HG03103 (cell line): ENCODE data around the gene BRCC3.

Experiments used
- ATAC-seq: cut with Tn5 transposase; IDR thresholded peaks from one replicate; pipeline ENCODE4 v1.9.1; 2021; ENCODE audit warnings: low read depth; ENCODE audit not compliant: unreplicated experiment

BRCC3 gene

GRCh38 chrX:155070975-155071693 is at the start of gene BRCC3, which contains the start of the genes CMC4 and MTCP1:
Gene BRCC3 (plus strand): TSS chrX:155071508. CDS start chrX:155071528, 20 bp downstream.
Gene CMC4 (minus strand): TSS chrX:155071136. CDS start chrX:155064023, 7,113 bp downstream.
Gene MTCP1 (minus strand): TSS chrX:155071136. CDS start chrX:155066010, 5,126 bp downstream.
- ATAC-seq = peak; percentile 88

GRCh38 chrX:155022585-155022984 is 48.7 kb upstream of the BRCC3 start, which contains the start of gene F8:
Gene F8 (minus strand): TSS chrX:155022723. CDS start chrX:155022552, 171 bp downstream.
- ATAC-seq = no peak

GRCh38 chrX:155023907-155024833 is 47.1 kb upstream of the BRCC3 start:
- no peak for ATAC-seq

GRCh38 chrX:155026420-155026726 is 44.9 kb upstream of the BRCC3 start:
- ATAC-seq = no peak

DNA sequence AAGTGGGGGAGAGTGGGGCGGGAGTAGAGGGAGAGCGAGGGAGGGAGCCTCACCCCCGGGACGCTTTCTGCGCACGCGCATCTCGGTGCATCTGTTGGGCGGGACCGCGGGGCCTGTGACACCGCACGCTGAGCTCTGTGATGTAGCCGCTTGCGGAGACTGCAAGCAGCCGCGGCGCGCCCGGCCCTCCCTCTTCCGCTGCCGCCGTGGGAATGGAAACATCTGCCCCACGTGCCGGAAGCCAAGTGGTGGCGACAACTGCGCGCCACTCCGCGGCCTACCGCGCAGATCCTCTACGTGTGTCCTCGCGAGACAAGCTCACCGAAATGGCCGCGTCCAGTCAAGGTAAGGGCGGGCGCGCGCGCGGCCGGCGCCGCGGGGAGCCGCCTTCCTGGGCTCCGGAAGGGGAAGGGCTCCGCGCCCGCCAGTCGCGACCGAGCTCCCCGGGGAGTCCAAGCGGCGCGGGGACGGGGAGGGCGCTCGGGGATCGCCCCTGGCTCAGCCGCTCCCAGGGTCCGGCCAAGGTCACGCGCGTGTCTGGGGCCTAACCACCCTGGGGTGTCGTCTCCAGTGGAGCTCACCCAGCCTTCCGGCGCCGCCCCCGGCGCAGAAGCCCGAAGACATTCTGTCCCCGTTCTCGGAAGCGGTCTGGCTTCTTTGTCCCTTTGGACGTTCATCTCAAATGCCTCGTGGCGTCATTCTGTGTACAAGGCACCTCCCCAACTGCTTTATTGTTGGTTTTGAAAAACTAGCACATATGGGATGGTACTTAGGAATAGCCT is 44.4 kb upstream of the BRCC3 start, which contains the start of gene FUNDC2:
Gene FUNDC2 (plus strand): TSS at position 118 of the 782 bp plus-strand sequence. CDS start 95 bp downstream, at position 213.
- peak; percentile 89 for ATAC-seq

DNA sequence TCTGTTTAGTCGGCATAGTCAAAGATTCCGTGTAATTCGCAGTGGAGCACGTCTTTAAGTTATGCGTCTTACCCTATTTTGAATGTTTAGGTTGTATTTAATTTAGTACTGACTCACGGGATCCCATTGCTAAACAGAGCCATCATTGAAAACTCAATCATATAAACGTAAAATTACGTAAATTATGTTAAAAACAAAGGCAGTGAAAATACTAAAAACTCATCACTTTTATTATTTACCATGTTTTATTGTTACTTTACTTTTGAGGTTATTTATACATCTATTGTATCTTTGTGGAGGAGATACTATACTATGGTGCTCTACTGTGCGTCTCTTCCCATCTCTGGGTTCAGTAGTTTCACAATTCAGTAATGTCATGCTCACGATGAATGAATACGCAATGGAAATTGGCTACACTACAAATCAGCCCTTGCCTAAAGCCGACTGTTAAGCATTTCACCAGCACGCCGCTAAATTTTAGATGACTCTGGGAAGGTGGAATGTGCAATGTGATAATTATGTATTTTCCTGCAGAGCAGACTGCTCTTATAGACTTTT is 43.7 kb upstream of the BRCC3 start:
- no peak for ATAC-seq

GRCh38 chrX:155028129-155028528 is 43.2 kb upstream of the BRCC3 start:
- no peak for ATAC-seq

DNA sequence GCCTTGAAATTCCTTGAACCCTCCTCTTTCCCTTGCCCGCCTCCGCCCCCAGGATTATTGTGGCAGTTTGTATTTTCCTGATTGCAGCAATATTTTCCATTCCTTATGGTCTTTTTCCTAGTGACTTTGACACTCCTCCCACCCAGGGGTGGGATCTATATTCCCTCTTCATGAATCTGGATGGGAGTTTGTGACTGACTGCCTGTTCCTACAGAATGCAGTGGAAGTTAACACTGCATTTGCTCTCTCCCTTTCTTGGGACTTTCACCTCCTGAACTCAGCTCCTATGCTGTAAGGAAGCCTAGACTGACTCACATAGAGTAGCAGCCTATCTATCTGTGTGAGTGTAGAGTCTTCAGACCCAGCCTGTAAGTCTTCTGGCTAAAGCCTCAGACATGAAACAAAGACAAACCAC is 42.4 kb upstream of the BRCC3 start:
- ATAC-seq = no peak

DNA sequence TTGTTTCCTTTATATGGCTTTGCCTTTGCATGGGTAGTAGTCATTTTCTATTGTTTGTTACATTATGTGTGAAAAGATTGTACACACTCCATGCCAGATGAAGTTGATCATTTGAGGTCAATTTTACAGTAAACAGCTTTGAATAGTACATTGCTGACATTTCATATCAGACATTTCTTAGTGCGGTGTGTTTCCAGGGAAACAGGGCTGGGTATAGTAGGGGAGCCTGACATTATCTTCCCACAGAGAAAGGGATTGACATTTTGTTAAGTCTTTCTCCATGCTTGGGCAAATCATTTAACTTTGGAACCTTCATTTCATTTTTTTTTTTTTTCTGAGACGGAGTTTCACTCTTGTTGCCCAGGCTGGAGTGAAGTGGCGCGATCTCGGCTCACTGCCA is 39.7 kb upstream of the BRCC3 start:
- no peak for ATAC-seq

DNA sequence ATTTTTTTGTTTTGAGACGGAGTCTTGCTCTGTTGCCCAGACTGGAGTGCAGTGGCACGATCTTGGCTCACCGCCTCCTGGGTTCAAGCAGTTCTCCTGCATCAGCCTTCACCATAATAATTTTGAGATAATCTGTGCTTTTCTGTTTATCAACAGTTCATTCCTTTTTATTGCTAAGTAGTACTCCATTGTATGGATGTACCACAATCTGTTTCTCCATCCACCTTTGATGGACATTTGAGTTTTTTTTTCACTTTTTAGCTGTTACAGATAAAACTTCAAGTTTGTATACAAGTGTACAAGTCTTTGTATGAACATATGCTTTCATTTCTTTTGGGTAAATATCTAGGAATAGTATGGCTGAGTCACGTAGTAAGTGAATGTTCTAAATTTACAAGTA is 35.6 kb upstream of the BRCC3 start:
- ATAC-seq = no peak

GRCh38 chrX:155046129-155046810 is 25.0 kb upstream of the BRCC3 start:
- no peak for ATAC-seq

GRCh38 chrX:155046811-155047528 is 24.3 kb upstream of the BRCC3 start:
- ATAC-seq = no peak

GRCh38 chrX:155048977-155049619 is 22.2 kb upstream of the BRCC3 start:
- ATAC-seq = no peak

- ATAC-seq = no peak
Measured at GRCh38 chrX:155052738-155053498, 18.4 kb upstream of the BRCC3 start.

- no peak for ATAC-seq
Measured at GRCh38 chrX:155053656-155054055, 17.7 kb upstream of the BRCC3 start.

DNA sequence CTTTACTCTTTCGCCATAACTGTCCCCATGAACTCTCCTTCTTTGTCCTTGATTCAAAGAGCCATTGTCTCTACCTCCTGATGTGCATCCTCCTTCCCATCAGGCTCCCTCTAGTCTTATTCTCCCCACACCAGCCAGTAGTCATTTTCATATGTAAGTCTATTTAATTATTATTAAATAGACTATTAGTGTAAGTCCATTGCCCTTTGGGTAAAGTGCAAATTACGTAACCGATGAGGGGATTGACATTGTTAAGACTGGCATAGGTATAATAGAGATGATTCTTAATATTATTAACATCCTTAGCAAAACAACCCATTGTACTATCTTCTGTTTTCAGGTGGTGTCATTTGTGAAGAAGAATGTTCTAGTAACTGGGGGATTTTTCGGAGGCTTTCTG is 17.1 kb upstream of the BRCC3 start:
- no peak for ATAC-seq

DNA sequence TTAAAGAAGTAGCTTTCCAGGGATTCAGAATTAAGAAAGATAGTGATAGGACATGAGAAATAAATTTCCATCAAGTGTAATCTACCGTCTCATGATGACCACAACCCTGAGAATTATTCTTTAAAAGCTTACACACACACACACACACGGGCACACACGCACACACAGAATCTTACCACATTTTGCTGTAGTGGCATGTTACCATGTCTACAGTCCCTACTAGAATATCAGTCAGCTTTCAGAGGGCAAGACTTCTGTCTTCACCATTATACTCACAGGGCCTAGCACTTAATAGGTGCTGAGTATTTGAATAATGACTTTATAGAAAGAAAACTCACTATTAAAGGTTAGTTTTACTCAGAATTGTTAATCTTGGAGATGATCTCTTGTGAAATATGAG is 15.8 kb upstream of the BRCC3 start:
- no peak for ATAC-seq

- no peak for ATAC-seq
Measured at GRCh38 chrX:155056471-155056870, 14.8 kb upstream of the BRCC3 start.
